MG63 (cell line): Measurements from ENCODE around the gene ACAP2. TPM values are rescaled to one million over a fixed set of nuclear protein-coding genes. Genes with fewer than 3 reads are reported as not detected.
A peak's percentile ranks its signal among the peaks of the same experiment; 100 is the strongest.

Source experiments
- DNase-seq: peaks from one replicate; pipeline ENCODE4 v3.0.0-alpha.2; 2020
- H3K27me3 ChIP-seq: fragments of 250-450 bp; sonication (Bioruptor Pico); 2 replicates; pipeline ENCODE4 v1.5.1; 2020; ENCODE audit warnings: mild to moderate bottlenecking, moderate library complexity
- H3K36me3 ChIP-seq: fragments of 250-450 bp; sonication (Bioruptor Pico); 2 replicates; pipeline ENCODE4 v1.5.1; 2020; ENCODE audit warnings: mild to moderate bottlenecking, moderate library complexity
- H3K4me3 ChIP-seq: fragments of 250-450 bp; sonication (Bioruptor Pico); 2 replicates; pipeline ENCODE4 v1.5.1; 2020; ENCODE audit warnings: mild to moderate bottlenecking, moderate library complexity
- H3K9me3 ChIP-seq: fragments of 250-450 bp; sonication (Bioruptor Pico); 2 replicates; pipeline ENCODE4 v1.5.1; 2020; ENCODE audit warnings: mild to moderate bottlenecking, moderate library complexity
- total RNA-seq: library from RNA; depleted of rRNA; stranded (reverse); fragments of >200 nt; shearing (Covaris generic); gene quantifications from 2 replicates; pipeline ENCODE4 v1.2.3, GENCODE V29; 2014; ENCODE audit warnings: low replicate concordance

ACAP2 gene
- total RNA-seq, 1 experiment from 2014 or later = 31.8 TPM

DNA sequence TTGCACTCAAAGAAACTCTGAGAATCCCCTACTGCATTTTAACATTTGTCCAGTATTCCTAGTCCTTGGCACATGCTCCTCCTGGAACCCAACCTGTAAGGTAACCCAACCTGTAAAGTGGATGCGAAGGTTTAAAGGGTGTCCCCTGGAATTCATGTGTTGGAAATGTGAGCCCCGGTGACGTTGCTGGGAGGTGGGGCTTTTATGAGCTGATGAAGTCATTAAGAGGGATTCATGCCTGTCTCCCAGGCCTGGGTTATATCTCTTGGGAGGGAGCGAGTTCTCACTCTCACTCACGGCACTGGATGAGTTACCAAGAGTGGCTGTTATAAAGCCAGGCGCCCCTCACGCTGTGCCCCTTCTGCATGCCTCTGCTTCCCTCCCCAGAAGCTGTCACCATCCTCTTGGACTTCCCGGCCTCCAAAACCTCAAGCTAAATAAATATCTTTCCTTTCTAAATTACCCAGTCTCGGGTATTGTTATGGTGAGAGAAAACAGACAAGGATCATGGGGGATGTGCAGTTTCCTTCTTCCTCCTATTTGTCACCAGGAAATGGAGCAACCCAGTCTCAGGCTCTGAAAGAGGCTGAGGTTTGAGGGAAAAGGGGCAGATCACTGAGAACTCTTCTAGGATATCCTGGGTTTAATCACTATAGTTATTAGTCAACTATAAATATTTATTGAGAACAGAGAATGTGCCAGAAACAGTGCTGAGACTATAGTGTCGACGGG is 179.5 kb downstream of the ACAP2 start:
- Histone ChIP-seq H3K27me3 (no peaks in the 10 kb centered on the region), H3K4me3 (no peak overlapping the region), H3K36me3 (peaks cover 20% of the 10 kb centered on the region), H3K9me3 (no peaks in the 10 kb centered on the region)
- no peak for DNase-seq

DNA sequence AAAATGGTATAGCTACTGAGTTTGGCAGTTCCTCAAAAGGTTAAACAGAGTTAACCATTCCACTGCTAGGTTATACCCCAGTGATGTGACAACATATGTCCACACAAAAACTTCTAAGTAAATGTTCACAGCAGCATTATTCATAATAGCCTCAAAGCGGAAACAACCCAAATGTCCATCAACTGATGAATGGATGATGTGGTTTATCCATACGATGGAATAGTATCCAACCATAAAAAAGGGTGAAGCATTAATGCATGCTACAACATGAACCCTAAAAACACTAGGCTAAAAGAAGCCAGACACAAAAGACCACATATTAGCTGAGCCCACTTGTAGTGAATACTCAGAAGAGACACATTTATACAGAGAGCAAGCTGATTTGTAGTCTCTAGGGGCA is 180.9 kb downstream of the ACAP2 start:
- DNase-seq = no peak
- Histone ChIP-seq H3K36me3 (peaks cover 12% of the 10 kb centered on the region), H3K4me3 (no peak overlapping the region), H3K27me3 (no peaks in the 10 kb centered on the region), H3K9me3 (no peaks in the 10 kb centered on the region)

DNA sequence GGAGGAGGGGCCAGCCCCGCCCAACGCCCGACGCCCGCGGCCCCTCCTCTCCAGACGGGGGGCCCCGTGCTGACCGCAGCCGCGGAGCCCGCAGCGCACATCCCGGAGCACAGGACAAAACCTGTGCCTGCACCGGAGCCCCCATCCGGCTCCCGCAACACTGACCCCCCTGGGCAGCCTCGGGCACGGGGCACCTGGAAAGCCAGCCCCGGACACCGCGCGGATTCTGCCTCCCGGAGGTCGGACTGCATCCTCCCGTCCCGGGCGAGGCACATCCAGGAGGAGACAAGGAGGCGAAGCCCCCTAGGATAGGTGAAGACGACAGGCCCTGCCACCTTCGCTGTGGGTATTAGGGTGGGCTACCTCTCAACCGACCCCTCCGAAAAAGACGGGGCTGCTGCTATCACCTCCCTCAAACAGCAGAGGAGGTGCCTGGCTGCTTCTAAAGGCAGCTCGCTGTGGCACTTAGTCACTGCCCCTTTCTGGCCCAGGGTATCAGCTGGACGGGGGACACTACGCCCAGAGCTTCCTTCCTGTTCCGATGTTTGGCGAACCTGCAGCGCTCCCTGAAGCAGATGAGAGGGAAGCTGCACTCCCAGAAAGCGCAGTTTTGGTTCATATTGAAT is 182.4 kb downstream of the ACAP2 start:
- H3K9me3 ChIP-seq = no peaks in the 10 kb centered on the region
- peak overlapping the region; percentile 71 for H3K4me3 ChIP-seq
- peaks cover 11% of the 10 kb centered on the region for H3K36me3 ChIP-seq
- DNase-seq = no peak
- no peaks in the 10 kb centered on the region for H3K27me3 ChIP-seq

DNA sequence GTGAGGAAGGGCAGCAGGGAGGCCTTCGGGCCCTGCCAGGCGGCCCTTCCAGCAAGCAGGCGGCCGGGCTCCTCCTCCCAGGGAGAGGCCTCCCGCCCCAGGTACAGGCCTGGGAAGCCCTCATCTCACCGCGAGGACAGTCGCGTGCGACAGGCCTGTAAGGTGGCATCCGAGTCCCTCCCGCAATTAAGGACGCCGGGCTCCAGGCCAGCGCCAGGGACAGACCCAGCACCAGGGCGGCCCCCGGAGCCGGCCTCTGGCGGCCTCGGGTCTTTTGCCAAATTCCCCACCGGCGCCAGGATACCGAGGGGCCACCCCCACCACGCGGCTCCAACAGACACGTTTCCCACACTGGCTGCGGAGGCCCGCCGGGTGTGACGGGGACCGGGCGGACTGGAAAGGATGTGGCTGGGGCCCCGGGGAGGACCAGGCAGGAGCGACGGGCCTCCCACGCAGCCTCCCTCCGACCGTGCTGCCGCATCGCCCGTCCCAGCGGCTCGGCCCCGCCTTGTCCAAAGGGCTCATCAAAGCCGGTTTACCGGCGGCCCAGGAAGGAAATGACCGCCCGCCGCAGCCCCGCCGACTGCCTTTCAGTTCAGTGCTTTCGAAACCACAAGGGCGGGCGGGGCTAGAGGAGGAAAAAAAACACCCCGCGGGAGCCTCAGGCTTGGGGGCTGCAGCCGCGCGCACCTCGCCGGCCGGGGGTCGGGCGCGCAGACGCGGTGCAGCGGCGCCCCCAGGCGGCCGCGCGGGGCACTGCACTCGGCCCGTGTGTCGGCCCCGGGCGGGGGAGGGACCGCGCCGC is 183.1 kb downstream of the ACAP2 start:
- Histone ChIP-seq H3K36me3 (peaks cover 11% of the 10 kb centered on the region), H3K4me3 (peak overlapping the region; percentile 71), H3K27me3 (no peaks in the 10 kb centered on the region)

DNA sequence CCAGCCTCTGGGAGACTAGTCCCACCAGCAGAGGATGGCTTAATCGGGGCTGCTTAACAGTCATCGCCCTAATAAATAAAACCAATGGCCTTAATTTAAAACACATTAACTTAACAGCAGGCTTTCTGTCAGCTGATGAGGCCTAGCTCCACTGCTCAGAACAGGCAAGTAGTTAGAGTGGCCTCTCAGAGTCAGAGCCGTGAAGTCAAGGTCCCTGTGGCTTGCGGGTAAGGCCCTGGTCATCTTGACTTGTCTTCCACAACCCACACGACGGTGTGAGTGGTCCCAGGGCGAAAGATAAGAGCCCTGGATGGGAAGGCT is 183.7 kb downstream of the ACAP2 start:
- H3K36me3 ChIP-seq = peaks cover 11% of the 10 kb centered on the region
- H3K27me3 ChIP-seq = no peaks in the 10 kb centered on the region
- no peak for DNase-seq
- peak overlapping the region; percentile 71 for H3K4me3 ChIP-seq
- no peaks in the 10 kb centered on the region for H3K9me3 ChIP-seq

More for the DNA sequence above, 183.1 kb downstream of the ACAP2 start:
- H3K9me3 ChIP-seq = no peaks in the 10 kb centered on the region
- DNase-seq = peak; percentile 90

DNA sequence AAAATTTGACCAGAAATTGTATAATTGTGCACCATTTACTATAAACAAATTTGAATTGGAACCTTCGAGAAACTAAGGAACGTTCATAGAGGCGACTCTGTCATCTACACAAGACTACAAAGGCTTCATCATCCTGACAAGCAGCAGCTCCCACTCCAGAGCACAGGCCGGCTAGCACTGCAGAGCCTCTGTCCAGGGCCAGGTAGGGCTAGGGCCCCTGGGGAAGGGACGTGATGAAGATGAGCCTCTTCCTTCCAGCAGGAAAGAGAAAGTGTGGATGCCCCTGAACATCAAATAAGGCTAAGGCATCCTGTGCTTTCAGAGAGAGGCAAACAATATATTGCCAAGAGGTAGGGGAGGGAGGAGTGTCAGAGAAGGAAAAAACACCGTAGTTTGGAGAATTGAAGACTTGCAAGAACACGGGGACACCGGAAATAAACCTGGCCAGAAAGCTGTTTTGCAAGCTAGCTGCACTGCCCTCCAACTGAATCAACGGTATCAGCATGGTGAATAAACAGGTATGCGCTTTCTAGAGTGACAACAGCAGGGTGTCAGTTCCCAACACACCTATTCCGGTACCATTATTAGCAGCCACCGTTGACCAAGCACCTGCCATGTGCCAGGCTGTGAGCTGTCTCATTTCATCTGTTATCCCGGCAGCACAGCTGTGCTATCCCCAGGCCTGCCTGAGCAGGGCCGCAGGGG is 184.2 kb downstream of the ACAP2 start:
- Histone ChIP-seq H3K4me3 (no peak overlapping the region; the same call in 1 of the 2 replicates), H3K9me3 (no peaks in the 10 kb centered on the region), H3K36me3 (peaks cover 11% of the 10 kb centered on the region), H3K27me3 (no peaks in the 10 kb centered on the region)
- no peak for DNase-seq

DNA sequence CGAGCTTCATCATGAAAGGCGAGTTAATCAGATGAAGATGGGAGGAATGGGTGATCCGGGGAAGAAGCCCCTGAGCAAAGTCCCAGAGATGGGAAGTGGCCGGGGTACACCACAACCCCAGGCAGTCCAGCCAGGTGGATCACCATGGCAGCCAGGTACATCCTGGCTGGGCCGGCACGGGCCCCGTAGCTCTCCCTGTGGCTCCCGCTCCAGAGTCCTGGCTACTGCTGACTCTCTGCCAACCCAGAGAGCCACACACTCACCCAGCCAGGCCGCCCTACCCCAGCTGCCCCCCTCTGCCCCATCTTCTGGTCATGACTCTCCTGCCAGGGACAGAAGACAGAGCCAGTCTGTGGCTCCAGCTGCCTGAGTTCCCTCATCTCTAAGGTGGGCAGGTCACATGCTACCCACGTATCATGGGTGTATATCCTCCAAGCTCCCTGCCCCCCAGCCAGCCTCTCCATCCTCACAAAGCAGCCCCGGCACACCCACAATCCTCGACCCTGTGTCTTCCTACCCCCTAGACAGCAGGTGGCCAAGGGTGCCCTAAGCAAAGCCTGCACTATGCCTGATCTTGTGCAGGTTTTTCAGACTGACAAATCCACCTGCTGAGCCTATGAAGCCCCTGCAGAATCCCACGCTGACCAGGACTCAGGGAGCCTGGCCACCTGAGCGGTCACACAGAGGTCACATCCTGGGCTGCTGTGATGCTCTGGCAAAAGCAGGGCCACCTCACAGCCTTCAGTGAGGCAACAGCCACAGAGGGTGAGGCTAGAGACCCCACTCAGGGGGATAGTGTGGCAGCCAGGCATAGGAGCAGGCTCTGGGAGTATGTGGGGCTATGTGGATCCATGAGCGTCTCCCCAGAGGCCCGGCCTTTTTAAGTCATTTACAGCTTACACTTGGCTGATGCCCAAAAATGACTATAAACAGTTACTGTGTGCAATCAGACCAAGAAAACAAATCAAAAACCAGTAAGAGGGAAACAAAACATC is 185.1 kb downstream of the ACAP2 start:
- H3K27me3 ChIP-seq = no peaks in the 10 kb centered on the region
- H3K4me3 ChIP-seq = no peak overlapping the region
- no peak for DNase-seq
- peaks cover 11% of the 10 kb centered on the region for H3K36me3 ChIP-seq
- no peaks in the 10 kb centered on the region for H3K9me3 ChIP-seq

DNA sequence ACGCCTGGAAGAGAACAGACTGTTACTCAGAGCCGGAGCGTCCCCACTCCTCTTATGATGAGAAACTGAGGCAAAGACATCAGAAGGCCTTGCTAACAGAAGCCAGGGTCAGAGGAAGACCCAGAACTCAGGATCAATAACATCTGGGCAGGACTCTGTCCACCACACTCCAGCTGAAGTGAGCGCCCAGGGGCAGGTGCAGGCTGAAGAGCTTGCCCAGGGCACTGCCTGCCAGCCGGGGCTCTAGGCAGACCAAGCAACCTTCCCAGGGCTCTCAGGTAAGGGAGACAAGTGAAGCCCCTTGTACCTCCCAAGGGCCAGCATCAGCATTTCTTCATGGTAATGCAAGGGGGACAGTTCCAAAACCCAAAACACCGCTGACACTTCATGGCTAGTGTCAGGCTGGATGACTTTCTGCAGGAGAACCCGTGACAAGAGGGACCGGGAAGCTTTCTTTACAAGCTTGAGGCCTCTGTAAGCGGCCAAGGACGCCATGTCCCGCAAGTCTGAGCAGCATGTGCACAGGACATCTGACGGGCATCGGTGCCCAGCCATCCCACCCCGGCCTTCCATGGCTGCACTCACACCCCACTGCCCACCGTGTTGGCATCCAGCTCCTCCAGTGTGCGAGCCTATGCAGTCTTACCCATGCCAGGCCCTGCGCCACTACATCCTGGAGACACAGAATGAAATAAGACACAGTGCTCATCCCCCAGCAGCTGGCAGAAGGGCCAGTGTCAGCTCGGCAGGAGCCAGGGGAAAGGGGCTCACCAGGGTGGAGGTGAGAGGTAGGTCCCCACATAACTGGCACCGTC is 186.0 kb downstream of the ACAP2 start:
- DNase-seq = no peak
- peaks cover 11% of the 10 kb centered on the region for H3K36me3 ChIP-seq
- no peaks in the 10 kb centered on the region for H3K27me3 ChIP-seq
- no peaks in the 10 kb centered on the region for H3K9me3 ChIP-seq
- no peak overlapping the region for H3K4me3 ChIP-seq

DNA sequence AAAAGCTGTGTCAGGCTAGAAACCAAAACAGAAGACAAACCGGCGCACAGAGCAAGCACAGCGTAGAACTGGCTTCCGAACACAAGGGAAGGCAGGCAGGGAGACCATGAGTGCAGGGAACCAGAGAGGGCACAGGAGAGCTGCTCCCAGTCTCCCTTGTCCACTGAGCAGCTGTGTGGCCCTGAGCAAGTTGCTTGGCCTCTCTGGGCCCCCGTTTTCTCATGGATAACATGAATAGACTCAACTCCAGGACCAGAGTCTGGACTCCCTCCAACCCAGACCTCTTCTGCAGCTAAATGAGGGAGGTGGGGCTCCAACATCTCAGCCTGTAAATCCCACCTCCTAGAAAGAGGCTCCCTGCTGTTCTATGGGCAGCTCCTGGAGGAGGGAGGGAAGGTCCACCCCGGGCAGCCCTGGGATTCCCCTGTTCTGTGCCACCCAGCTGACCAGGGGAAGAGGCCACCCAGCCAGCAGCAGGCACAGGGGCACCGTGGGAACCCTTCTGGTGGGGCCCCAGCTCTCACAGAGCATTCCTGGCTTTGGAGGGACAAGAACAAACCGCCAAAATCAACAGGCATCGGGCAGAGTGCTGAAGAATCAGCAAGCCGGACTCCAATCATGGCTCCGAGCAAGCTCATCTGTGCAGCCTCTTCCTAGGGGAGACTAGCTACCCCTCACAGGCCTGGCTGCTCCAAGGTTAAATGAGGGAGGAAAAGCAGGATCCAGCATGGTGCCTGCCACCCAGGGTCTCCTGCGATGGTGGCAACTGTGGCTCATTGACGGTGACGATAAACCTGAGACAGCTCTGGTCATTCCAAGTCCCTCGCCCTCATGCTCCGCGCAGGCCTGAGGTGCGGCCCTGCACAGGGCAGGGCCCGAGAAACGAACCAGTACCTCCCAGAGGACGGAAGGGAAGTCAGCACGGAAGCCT is 187.0 kb downstream of the ACAP2 start:
- H3K9me3 ChIP-seq = no peaks in the 10 kb centered on the region
- H3K4me3 ChIP-seq = no peak overlapping the region
- H3K27me3 ChIP-seq = no peaks in the 10 kb centered on the region
- DNase-seq = no peak
- H3K36me3 ChIP-seq = peaks cover 11% of the 10 kb centered on the region

DNA sequence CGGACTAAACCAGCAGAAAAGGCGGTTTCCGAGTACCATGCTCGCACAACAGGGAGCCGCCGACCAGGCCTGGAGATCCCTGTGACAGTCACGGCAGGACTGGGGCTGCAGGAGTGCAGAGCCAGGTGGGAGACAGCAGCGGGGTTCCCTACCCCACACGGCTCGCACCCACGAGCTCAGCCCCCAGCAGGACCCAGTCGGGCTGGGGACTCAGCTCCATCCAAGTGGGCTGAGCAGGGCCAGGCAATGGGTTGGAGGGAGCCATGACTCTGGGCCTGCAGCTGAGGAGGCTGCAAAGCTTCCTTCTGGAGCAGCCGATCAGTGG is 187.7 kb downstream of the ACAP2 start:
- DNase-seq = no peak
- Histone ChIP-seq H3K36me3 (peaks cover 6% of the 10 kb centered on the region; the same call in 1 of the 2 replicates), H3K27me3 (no peaks in the 10 kb centered on the region), H3K9me3 (no peaks in the 10 kb centered on the region), H3K4me3 (no peak overlapping the region)

DNA sequence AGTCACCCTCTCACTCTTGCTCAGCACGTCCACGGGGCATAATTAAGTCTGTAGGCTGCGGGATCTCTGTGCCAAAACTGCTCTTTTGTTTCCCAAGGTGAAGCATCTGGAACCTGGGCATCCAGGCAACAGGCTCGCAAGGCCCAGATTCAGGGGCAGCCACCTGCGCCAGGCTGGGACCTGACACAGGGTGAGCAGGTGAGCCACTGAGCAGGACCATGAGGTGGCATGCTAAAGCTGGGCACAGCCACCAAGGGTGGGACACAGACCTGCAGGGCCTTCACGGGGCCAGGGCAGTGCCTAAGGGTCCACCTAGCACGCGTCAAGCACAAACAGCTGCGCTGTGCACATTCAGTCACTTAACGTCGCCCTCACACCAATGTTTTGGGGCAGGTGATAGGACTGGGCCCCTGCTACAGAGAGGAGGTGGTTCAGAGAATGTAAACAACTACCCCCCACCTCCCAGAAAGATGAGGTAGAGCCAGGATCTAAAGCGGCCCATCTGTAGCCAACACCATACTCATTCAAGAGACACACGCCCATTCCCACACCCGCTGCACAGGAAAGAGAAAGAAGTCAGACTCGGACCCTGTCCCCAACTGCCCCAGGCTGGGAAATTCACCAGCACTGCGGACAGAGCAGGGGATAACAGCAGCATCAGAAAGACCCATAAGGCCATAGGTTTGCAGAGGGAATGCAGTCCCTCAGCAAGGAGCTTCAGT is 188.2 kb downstream of the ACAP2 start:
- no peaks in the 10 kb centered on the region for H3K9me3 ChIP-seq
- H3K4me3 ChIP-seq = no peak overlapping the region
- H3K36me3 ChIP-seq = peaks cover 6% of the 10 kb centered on the region; the same call in 1 of the 2 replicates
- no peaks in the 10 kb centered on the region for H3K27me3 ChIP-seq
- no peak for DNase-seq

DNA sequence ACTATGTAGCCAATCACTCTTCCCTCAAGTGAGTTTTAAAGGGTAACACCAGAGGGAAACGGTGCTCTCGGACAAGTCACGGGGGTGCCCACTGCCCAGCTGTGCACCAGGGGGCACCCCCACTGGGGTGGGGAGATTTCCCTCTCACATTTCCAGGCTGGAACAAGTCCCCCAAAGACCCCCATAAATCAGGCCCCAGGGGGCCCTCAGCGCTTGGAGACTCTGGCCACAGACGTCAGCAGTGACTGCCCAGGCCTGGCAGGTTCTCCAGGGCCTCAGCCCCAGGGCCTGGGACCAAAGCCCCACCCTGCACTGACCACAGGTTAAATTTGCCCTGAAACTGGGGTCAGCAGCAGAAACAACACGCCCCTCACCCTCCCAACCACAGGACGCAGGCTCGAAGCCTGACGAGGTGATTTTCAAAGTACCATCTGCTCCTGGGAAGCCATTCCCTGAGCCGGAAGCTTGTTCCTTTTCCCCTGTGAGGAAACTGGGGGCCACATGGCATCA is 188.8 kb downstream of the ACAP2 start:
- Histone ChIP-seq H3K36me3 (peaks cover 6% of the 10 kb centered on the region; the same call in 1 of the 2 replicates), H3K27me3 (no peaks in the 10 kb centered on the region), H3K9me3 (no peaks in the 10 kb centered on the region), H3K4me3 (no peak overlapping the region)
- DNase-seq = no peak

DNA sequence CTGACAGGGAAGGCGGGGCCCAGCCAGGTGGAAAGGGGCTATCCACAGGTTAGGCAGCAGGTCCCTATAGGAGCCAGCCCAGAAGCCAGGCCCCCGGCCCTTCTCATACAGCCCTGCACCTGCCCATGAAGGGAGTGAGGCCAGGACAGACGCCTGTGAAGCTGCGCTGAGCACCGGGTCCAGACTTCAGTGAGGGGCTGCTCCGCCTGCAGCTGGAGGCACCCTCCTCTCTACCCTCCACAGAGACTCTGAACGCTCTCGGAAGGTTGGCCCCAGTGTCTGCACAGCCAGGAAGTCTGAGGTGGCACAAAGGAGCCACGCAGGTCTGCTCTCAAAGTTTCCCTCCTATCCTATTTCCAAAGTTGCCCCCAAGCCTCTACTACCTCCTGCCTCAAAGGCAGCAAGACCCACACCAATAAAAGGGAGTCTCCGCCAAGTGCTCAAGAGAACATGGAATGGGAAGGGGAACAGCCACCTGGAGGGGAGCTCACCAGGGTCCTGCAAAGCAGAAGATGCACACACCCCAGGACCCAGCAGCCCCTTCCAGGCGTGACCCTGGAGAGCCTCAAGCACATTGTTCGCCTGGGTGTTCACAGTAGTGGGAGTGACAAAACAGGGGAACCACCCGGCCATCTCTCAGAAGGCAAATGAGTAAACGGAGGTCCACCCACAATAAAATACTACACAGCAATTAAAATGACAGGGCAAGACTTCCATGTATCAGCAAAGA is 191.3 kb downstream of the ACAP2 start:
- H3K9me3 ChIP-seq = no peaks in the 10 kb centered on the region
- no peak overlapping the region for H3K4me3 ChIP-seq
- no peaks in the 10 kb centered on the region; the same call in none of the 2 replicates for H3K36me3 ChIP-seq
- H3K27me3 ChIP-seq = no peaks in the 10 kb centered on the region
- DNase-seq = no peak
